ENCODE results near the gene OPCML.

- TF ChIP-seq CTCF (IDR thresholded peaks at IDR 0.05) = no peak
- TF ChIP-seq ZFX (IDR thresholded peaks at IDR 0.05; ENCODE audit: borderline replicate concordance) = no peak
Observed at GRCh38 chr11:132793831-132794230, 738.5 kb downstream of the OPCML start.
